ENCODE results near the gene ZSCAN10.

DNA sequence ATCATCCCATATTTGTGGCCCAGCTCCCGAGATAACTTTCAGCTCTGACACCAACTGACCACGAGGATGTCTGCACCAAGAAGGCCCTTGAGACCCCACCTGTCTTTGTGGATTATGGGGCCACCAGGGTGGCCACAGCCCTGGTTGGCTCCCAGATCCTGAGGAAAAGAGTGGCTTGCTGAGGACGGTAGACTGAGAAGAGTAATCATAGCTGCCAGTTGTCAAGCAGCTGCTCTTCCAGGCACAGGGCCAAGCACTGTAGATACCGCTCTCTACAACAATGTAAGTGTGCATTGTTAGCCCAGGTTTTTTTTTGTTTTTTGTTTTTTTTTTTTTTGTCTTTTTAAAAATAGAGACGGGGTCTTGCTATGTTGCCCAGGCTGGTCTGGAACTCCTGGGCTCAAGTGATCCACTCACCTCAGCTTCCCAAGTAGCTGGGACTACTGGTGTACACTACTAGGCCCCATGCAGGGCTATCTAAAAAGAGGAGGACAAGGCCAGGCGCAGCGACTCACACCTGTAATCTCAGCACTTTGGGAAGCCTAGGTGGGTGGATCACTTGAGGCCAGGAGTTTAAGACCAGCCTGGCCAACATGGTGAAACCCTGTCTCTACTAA is 22.9 kb upstream of the ZSCAN10 start:
- TF ChIP-seq ATF3 (IDR thresholded peaks at IDR 0.05) (no peak), YY1 (IDR thresholded peaks at IDR 0.05; ENCODE audit: extremely low read depth, insufficient replicate concordance, low read depth, low read length) (no peak), MAX (IDR thresholded peaks at IDR 0.05) (no peak), ZNF274 (IDR thresholded peaks at IDR 0.05; ENCODE audit: low read depth, low read length) (no peak), EZH2 (IDR thresholded peaks at IDR 0.05) (no peak)
- TF ChIP-seq, protein P1, sequence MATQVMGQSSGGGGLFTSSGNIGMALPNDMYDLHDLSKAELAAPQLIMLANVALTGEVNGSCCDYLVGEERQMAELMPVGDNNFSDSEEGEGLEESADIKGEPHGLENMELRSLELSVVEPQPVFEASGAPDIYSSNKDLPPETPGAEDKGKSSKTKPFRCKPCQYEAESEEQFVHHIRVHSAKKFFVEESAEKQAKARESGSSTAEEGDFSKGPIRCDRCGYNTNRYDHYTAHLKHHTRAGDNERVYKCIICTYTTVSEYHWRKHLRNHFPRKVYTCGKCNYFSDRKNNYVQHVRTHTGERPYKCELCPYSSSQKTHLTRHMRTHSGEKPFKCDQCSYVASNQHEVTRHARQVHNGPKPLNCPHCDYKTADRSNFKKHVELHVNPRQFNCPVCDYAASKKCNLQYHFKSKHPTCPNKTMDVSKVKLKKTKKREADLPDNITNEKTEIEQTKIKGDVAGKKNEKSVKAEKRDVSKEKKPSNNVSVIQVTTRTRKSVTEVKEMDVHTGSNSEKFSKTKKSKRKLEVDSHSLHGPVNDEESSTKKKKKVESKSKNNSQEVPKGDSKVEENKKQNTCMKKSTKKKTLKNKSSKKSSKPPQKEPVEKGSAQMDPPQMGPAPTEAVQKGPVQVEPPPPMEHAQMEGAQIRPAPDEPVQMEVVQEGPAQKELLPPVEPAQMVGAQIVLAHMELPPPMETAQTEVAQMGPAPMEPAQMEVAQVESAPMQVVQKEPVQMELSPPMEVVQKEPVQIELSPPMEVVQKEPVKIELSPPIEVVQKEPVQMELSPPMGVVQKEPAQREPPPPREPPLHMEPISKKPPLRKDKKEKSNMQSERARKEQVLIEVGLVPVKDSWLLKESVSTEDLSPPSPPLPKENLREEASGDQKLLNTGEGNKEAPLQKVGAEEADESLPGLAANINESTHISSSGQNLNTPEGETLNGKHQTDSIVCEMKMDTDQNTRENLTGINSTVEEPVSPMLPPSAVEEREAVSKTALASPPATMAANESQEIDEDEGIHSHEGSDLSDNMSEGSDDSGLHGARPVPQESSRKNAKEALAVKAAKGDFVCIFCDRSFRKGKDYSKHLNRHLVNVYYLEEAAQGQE (IDR thresholded peaks at IDR 0.05; ENCODE audit: low read depth) = no peak
- TF ChIP-seq, protein P2, sequence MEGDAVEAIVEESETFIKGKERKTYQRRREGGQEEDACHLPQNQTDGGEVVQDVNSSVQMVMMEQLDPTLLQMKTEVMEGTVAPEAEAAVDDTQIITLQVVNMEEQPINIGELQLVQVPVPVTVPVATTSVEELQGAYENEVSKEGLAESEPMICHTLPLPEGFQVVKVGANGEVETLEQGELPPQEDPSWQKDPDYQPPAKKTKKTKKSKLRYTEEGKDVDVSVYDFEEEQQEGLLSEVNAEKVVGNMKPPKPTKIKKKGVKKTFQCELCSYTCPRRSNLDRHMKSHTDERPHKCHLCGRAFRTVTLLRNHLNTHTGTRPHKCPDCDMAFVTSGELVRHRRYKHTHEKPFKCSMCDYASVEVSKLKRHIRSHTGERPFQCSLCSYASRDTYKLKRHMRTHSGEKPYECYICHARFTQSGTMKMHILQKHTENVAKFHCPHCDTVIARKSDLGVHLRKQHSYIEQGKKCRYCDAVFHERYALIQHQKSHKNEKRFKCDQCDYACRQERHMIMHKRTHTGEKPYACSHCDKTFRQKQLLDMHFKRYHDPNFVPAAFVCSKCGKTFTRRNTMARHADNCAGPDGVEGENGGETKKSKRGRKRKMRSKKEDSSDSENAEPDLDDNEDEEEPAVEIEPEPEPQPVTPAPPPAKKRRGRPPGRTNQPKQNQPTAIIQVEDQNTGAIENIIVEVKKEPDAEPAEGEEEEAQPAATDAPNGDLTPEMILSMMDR (IDR thresholded peaks at IDR 0.05 in 2 of 3, conservative IDR thresholded peaks at IDR 0.05 in 1 of 3; ENCODE audit: borderline replicate concordance in 1 of 3, insufficient read depth in 1 of 3, low read depth in 2 of 3, low read length in 2 of 3) = no peak

Measured in HCT116 (cell line).